CD4-positive, CD25-positive, alpha-beta regulatory T cell (primary cell): ENCODE data around the gene RERE. TPM values are rescaled to one million over a fixed set of nuclear protein-coding genes. Genes with fewer than 3 reads are reported as not detected.

ENCODE experiments used
- ATAC-seq, 2 donors: fragments of 150-1000 bp; cut with Tn5 transposase; one replicate each; pipeline ENCODE4 v1.10.0; 2021; ENCODE audit warnings: low read depth in 2 of 2, moderate number of reproducible peaks in 2 of 2, moderate library complexity in 1 of 2
- DNase-seq, 3 donors: peaks; one replicate each; pipeline versions ENCODE4 v3.0.0 to v3.0.0-alpha.2; 2012 to 2022; ENCODE audit warnings: mixed read lengths in 1 of 3
- H3K27ac ChIP-seq: one replicate; pipeline ENCODE4 v1.7.0; 2013; ENCODE audit warnings: mild to moderate bottlenecking, low read length; ENCODE audit not compliant: insufficient read depth, poor library complexity, severe bottlenecking
- H3K27me3 ChIP-seq: one replicate; pipeline ENCODE4 v1.7.0; 2013; ENCODE audit warnings: low read length; ENCODE audit not compliant: control insufficient read depth, insufficient read depth
- H3K36me3 ChIP-seq: one replicate; pipeline ENCODE4 v1.7.0; 2013; ENCODE audit warnings: mild to moderate bottlenecking, low read length, moderate library complexity; ENCODE audit not compliant: control insufficient read depth, insufficient read depth
- H3K4me1 ChIP-seq: 2 replicates; pipeline ENCODE4 v1.7.0; 2013; ENCODE audit warnings: mild to moderate bottlenecking, low read length; ENCODE audit not compliant: insufficient read depth, control insufficient read depth, poor library complexity, severe bottlenecking
- H3K4me3 ChIP-seq: one replicate; pipeline ENCODE4 v1.7.0; 2013; ENCODE audit warnings: low read depth, mild to moderate bottlenecking, low read length, moderate library complexity
- H3K9me3 ChIP-seq, 2 experiments: 1 replicate in 1 of 2; 2 replicates in 1 of 2; pipeline ENCODE4 v1.7.0; 2013; ENCODE audit warnings: low read length in 2 of 2, mild to moderate bottlenecking in 1 of 2, moderate library complexity in 1 of 2; ENCODE audit not compliant: control insufficient read depth in 2 of 2
- H3K27ac Mint-ChIP-seq, 3 donors: one replicate each; pipeline ENCODE4 v1.8.0; 2020 to 2022; ENCODE audit warnings: mild to moderate bottlenecking in 3 of 3, mixed read lengths in 3 of 3, moderate library complexity in 2 of 3
- H3K27me3 Mint-ChIP-seq: one replicate; pipeline ENCODE4 v1.8.0; 2022; ENCODE audit warnings: mild to moderate bottlenecking, mixed read lengths
- H3K36me3 Mint-ChIP-seq: one replicate; pipeline ENCODE4 v1.8.0; 2020; ENCODE audit warnings: mixed read lengths
- H3K4me1 Mint-ChIP-seq, 4 donors: one replicate each; pipeline ENCODE4 v1.8.0; 2020 to 2022; ENCODE audit warnings: mixed read lengths in 4 of 4, mild to moderate bottlenecking in 1 of 4
- H3K4me3 Mint-ChIP-seq, 4 donors: one replicate each; pipeline ENCODE4 v1.8.0; 2020 to 2022; ENCODE audit warnings: mild to moderate bottlenecking in 4 of 4, mixed read lengths in 4 of 4, moderate library complexity in 3 of 4
- H3K9me3 Mint-ChIP-seq, 7 donors: one replicate each; pipeline ENCODE4 v1.8.0; 2020 to 2022; ENCODE audit warnings: mixed read lengths in 7 of 7, mild to moderate bottlenecking in 3 of 7, moderate library complexity in 2 of 7
- polyA plus RNA-seq, 4 donors: library from polyadenylated mRNA; unstranded; fragments of 300-500 nt; fragmentation: Illumina TruSeq; gene quantifications; one replicate each; pipeline ENCODE4 v1.2.3, GENCODE V29; 2021
- total RNA-seq: library from RNA; stranded (reverse); gene quantifications from one replicate; pipeline ENCODE4 v1.2.3, GENCODE V29; 2022

The RERE gene
- total and polyA plus RNA-seq, 5 donors from 2014 or later: 3.1 to 127 (median 5.7) TPM

DNA sequence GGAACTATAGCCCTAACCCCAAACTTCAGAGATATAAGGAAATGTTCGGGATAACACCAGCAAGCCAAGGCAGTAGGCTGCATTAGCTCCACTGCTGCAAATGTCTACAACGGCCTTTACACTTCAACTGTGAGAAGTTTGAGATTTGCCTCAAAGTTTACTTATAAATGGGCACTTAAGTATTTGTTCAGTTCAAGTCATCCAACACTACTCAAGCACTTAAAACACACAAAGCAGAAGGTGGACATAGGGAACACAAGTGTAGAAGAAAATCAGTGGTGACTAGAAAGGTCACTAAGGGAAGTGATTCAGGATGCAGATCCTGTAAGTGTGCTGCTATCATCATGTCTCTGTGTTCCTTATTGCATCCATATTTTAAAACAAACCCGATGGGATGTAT is 278.9 kb downstream of the RERE start:
- no peak for DNase-seq
- Histone ChIP-seq H3K36me3 (no peaks in the 10 kb centered on the region), H3K27ac (no peak overlapping the region), H3K27me3 (no peaks in the 10 kb centered on the region), H3K4me3 (no peak overlapping the region), H3K4me1 (peaks cover 13% of the 10 kb centered on the region), H3K9me3 (no peaks in the 10 kb centered on the region)
- Mint-ChIP-seq H3K27me3 (no peaks in the 10 kb centered on the region), H3K27ac (no peak overlapping the region), H3K4me3 (no peak overlapping the region), H3K4me1 (peaks cover 13 to 40% (median 23%) of the 10 kb centered on the region in 4 donors), H3K9me3 (no peaks in the 10 kb centered on the region), H3K36me3 (peaks cover 8% of the 10 kb centered on the region)
- no peak for ATAC-seq

GRCh38 chr1:8537991-8538390 is 279.4 kb downstream of the RERE start:
- no peak for DNase-seq
- H3K36me3 ChIP-seq: no peaks in the 10 kb centered on the region
- H3K4me3 ChIP-seq: no peak overlapping the region
- Mint-ChIP-seq H3K36me3 (peaks cover 8% of the 10 kb centered on the region), H3K27ac (peak overlapping the region in 1 of 3 donors; percentile 57), H3K27me3 (no peaks in the 10 kb centered on the region), H3K4me3 (no peak overlapping the region), H3K4me1 (peaks cover 18 to 45% (median 28%) of the 10 kb centered on the region in 4 donors), H3K9me3 (no peaks in the 10 kb centered on the region)
- peaks cover 18% of the 10 kb centered on the region for H3K4me1 ChIP-seq
- ATAC-seq: no peak
- H3K9me3 ChIP-seq: no peaks in the 10 kb centered on the region
- H3K27me3 ChIP-seq: no peaks in the 10 kb centered on the region
- no peak overlapping the region for H3K27ac ChIP-seq

DNA sequence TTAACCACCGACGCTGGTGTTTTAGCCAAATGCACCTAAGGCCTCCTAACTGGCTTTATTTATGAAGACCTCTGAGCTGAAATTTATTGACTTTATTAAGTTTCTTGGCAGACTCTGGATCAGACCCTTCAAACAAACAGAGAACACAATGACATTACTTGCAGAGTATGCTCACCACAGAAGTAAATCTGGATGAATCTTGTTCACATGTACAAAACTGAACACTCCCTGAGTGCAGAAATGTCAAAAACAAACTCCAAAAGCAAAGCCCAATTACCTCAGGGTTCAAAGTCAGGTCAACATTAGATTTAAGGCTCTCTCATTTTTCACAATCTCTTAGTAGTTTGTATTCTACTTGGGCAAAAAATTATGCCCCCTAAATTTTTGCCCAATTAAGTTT is 280.9 kb downstream of the RERE start:
- Histone ChIP-seq H3K27ac (no peak overlapping the region), H3K27me3 (no peaks in the 10 kb centered on the region), H3K4me3 (no peak overlapping the region), H3K36me3 (no peaks in the 10 kb centered on the region), H3K9me3 (no peaks in the 10 kb centered on the region), H3K4me1 (peaks cover 21% of the 10 kb centered on the region)
- peaks cover 8% of the 10 kb centered on the region for H3K36me3 Mint-ChIP-seq
- DNase-seq (no peak), ATAC-seq (no peak)
- no peak overlapping the region for H3K27ac Mint-ChIP-seq
- H3K27me3 Mint-ChIP-seq: no peaks in the 10 kb centered on the region
- no peaks in the 10 kb centered on the region for H3K9me3 Mint-ChIP-seq
- peaks cover 19 to 49% (median 30%) of the 10 kb centered on the region in 4 donors for H3K4me1 Mint-ChIP-seq
- no peak overlapping the region for H3K4me3 Mint-ChIP-seq

GRCh38 chr1:8533907-8534306 is 283.5 kb downstream of the RERE start:
- DNase-seq (no peak), ATAC-seq (no peak)
- Mint-ChIP-seq H3K4me1 (peaks cover 12 to 30% (median 15%) of the 10 kb centered on the region in 4 donors), H3K9me3 (no peaks in the 10 kb centered on the region), H3K36me3 (peaks cover 5% of the 10 kb centered on the region), H3K4me3 (peak overlapping the region in 1 of 4 donors; percentile 29), H3K27ac (peak overlapping the region; percentile 30 to 88 (median 76)), H3K27me3 (no peaks in the 10 kb centered on the region)
- H3K4me1 ChIP-seq: peaks cover 14% of the 10 kb centered on the region
- H3K9me3 ChIP-seq: no peaks in the 10 kb centered on the region
- no peak overlapping the region for H3K4me3 ChIP-seq
- H3K36me3 ChIP-seq: no peaks in the 10 kb centered on the region
- H3K27me3 ChIP-seq: no peaks in the 10 kb centered on the region
- H3K27ac ChIP-seq: no peak overlapping the region

GRCh38 chr1:8533124-8533523 is 284.3 kb downstream of the RERE start:
- H3K27me3 Mint-ChIP-seq: no peaks in the 10 kb centered on the region
- DNase-seq: peak in 1 of 3 donors; percentile 72
- H3K4me1 Mint-ChIP-seq: peaks cover 12 to 31% (median 14%) of the 10 kb centered on the region in 4 donors
- peak overlapping the region; percentile 49 for H3K4me3 ChIP-seq
- no peaks in the 10 kb centered on the region for H3K9me3 ChIP-seq
- H3K27ac Mint-ChIP-seq: peak overlapping the region; percentile 30 to 88 (median 76)
- H3K36me3 Mint-ChIP-seq: peaks cover 5% of the 10 kb centered on the region
- peak; percentile 78 to 84 for ATAC-seq
- H3K4me1 ChIP-seq: peaks cover 14% of the 10 kb centered on the region
- H3K4me3 Mint-ChIP-seq: peak overlapping the region; percentile 29 to 74 (median 58)
- H3K9me3 Mint-ChIP-seq: no peaks in the 10 kb centered on the region
- no peaks in the 10 kb centered on the region for H3K27me3 ChIP-seq
- no peaks in the 10 kb centered on the region for H3K36me3 ChIP-seq
- peak overlapping the region; percentile 42 for H3K27ac ChIP-seq

- Mint-ChIP-seq H3K4me3 (no peak overlapping the region), H3K4me1 (peaks cover 13 to 32% (median 18%) of the 10 kb centered on the region in 4 donors), H3K27ac (peak overlapping the region in 2 of 3 donors; percentile 63 to 79), H3K36me3 (no peaks in the 10 kb centered on the region), H3K27me3 (no peaks in the 10 kb centered on the region), H3K9me3 (no peaks in the 10 kb centered on the region)
- H3K9me3 ChIP-seq: no peaks in the 10 kb centered on the region
- no peak overlapping the region for H3K27ac ChIP-seq
- H3K4me3 ChIP-seq: no peak overlapping the region
- no peak for DNase-seq
- no peaks in the 10 kb centered on the region for H3K36me3 ChIP-seq
- ATAC-seq: no peak
- peaks cover 27% of the 10 kb centered on the region for H3K4me1 ChIP-seq
- H3K27me3 ChIP-seq: no peaks in the 10 kb centered on the region
Measured at GRCh38 chr1:8529901-8530300, 287.5 kb downstream of the RERE start.

DNA sequence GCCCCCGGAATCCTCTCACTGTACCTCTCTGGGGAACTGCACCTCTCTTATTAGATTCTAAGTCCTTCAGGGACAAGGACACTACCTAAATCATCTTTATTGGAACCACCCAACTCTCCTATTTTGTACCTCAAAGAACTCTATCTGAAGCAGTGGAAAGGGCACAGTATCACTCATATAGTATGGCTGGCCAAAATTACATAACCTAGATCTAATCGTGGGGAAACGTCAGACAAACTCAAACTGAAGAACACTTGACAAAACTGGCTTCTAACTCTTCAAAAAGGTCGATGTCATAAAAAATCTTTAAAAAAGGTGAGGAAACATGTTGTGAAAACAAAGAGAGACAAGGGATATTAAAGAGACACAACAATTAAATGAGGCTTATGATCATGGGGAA is 289.5 kb downstream of the RERE start:
- Histone ChIP-seq H3K9me3 (no peaks in the 10 kb centered on the region), H3K27ac (peak overlapping the region; percentile 45), H3K4me3 (no peak overlapping the region), H3K36me3 (no peaks in the 10 kb centered on the region), H3K4me1 (peaks cover 35% of the 10 kb centered on the region), H3K27me3 (no peaks in the 10 kb centered on the region)
- no peaks in the 10 kb centered on the region for H3K9me3 Mint-ChIP-seq
- peaks cover 18 to 31% (median 24%) of the 10 kb centered on the region in 4 donors for H3K4me1 Mint-ChIP-seq
- ATAC-seq: no peak
- no peaks in the 10 kb centered on the region for H3K27me3 Mint-ChIP-seq
- peaks cover 6% of the 10 kb centered on the region for H3K36me3 Mint-ChIP-seq
- H3K4me3 Mint-ChIP-seq: peak overlapping the region in 3 of 4 donors; percentile 2 to 34 (median 22)
- H3K27ac Mint-ChIP-seq: peak overlapping the region in 2 of 3 donors; percentile 65 to 87
- DNase-seq: no peak

DNA sequence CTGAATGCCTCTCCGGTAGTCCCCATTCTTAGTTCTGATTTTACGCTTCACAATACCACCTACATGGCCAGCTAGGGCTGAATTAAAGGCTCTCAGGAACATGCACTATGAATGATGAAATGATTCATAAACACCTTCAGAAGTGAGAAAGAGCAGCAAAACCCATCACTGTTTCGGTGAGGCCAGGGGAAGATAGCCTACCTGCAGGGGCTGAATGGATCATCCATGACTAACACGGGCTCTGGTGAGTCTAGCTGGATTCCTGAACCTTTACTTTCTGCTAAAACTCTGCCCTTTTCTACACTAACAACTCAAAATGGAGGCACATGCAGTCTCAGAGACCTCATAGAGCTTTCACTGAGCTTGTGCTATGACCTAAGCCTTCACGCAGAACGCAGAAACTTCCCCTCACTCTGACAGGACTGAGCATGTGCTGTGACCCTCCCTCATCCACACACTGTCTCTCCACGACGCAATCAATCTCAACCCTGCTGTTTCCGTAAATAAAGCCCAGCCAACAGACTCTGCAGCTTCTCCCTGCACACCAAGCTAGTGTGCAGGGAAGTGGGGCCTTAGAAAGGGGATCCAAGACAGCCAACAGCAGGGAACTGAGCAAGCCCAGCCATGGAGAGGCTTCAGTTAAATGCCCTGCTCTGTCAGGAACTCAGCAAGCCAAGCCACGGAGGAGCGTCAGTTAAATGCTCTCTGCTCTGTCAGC is 291.7 kb downstream of the RERE start:
- peak overlapping the region; percentile 77 for H3K4me3 ChIP-seq
- Mint-ChIP-seq H3K27me3 (no peaks in the 10 kb centered on the region), H3K4me1 (peaks cover 28 to 43% (median 36%) of the 10 kb centered on the region in 4 donors), H3K4me3 (no peak overlapping the region), H3K9me3 (no peaks in the 10 kb centered on the region), H3K36me3 (peaks cover 11% of the 10 kb centered on the region), H3K27ac (no peak overlapping the region)
- no peaks in the 10 kb centered on the region for H3K36me3 ChIP-seq
- H3K4me1 ChIP-seq: peaks cover 50% of the 10 kb centered on the region
- H3K27ac ChIP-seq: peak overlapping the region; percentile 91
- no peaks in the 10 kb centered on the region for H3K27me3 ChIP-seq
- no peaks in the 10 kb centered on the region for H3K9me3 ChIP-seq
- DNase-seq (peak; percentile 56 to 90 (median 81)), ATAC-seq (peak; percentile 89 to 92)
